ENCODE measurements around the gene HM13. TPM values are rescaled to one million over a fixed set of nuclear protein-coding genes. Genes with fewer than 3 reads are reported as not detected.

HM13 gene
- total and polyA plus RNA-seq, 9 of the 15 experiments (the other 6 are each of a cell fraction or from before 2014, with no cell fraction given), result 7.7 to 136 (median 74.5) TPM

DNA sequence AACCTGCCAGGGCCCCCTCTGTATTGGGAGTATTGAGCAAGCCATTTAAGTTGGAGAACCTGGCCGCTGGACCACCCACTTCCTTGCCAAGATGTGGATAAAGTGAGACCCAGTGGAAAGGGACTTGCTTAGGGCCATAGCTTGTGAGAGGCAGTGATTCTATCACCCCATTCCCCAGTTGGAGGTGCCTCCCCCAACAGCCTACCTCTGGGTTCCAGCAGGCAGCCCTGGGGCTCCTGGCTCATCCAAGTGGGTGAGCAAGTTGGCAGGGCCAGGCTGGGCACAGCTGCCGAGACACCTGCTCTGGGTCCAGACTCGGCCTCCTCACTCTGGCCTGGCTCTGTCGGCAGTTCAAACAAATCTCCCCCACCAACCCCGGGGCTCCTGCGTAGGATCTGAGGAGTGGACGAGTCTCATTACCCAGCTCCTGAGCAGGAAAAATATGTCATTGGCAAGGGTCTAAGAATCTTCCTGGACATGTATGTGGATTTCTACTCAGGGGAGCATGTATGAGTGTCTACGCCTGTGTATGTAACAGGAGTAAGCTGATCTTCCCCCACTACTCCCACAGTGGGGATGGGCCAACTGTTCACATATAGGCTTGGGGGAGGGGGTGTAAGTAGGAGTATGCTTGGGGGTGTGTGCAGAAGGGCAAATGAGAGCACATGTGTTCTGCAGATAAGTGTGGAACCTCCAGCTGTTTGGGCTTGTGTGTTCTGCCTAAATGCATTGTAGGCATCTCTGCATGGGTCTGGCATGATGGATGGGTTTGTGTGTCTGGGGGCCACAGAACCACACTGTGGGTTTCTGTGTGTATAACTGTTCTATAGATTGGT is 92.8 kb downstream of the HM13 start (continued):
- TF ChIP-seq FOXO4 (CRISPR knock-in tag; IDR thresholded peaks at IDR 0.05), result no peak
- TF ChIP-seq NBN (IDR thresholded peaks at IDR 0.05; ENCODE audit: low read depth), result peak; percentile 64
- no peak for TF ChIP-seq ZNF699 (CRISPR knock-in tag; IDR thresholded peaks at IDR 0.05; ENCODE audit: insufficient replicate concordance)
- no peak for TF ChIP-seq ZNF589 (CRISPR knock-in tag; IDR thresholded peaks at IDR 0.05; ENCODE audit: low read depth)
- TF ChIP-seq, protein P1, sequence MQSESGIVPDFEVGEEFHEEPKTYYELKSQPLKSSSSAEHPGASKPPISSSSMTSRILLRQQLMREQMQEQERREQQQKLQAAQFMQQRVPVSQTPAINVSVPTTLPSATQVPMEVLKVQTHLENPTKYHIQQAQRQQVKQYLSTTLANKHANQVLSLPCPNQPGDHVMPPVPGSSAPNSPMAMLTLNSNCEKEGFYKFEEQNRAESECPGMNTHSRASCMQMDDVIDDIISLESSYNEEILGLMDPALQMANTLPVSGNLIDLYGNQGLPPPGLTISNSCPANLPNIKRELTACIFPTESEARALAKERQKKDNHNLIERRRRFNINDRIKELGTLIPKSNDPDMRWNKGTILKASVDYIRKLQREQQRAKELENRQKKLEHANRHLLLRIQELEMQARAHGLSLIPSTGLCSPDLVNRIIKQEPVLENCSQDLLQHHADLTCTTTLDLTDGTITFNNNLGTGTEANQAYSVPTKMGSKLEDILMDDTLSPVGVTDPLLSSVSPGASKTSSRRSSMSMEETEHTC (IDR thresholded peaks at IDR 0.05), result no peak
- TF ChIP-seq, protein P2, sequence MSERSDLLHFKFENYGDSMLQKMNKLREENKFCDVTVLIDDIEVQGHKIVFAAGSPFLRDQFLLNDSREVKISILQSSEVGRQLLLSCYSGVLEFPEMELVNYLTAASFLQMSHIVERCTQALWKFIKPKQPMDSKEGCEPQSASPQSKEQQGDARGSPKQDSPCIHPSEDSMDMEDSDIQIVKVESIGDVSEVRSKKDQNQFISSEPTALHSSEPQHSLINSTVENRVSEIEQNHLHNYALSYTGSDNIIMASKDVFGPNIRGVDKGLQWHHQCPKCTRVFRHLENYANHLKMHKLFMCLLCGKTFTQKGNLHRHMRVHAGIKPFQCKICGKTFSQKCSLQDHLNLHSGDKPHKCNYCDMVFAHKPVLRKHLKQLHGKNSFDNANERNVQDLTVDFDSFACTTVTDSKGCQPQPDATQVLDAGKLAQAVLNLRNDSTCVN (CRISPR knock-in tag; IDR thresholded peaks at IDR 0.05), result peak; percentile 89
- no peak for TF ChIP-seq PTRF (tag; IDR thresholded peaks at IDR 0.05)
- TF ChIP-seq E2F1 (CRISPR knock-in tag; IDR thresholded peaks at IDR 0.05), result no peak
- peak; percentile 52; the same call in 1 of the 2 replicates for TF ChIP-seq GATAD2A (IDR thresholded peaks at IDR 0.05)
- TF ChIP-seq CREB3 (tag; conservative IDR thresholded peaks at IDR 0.05; ENCODE audit: low read depth), result no peak
- TF ChIP-seq TRIM28 (IDR thresholded peaks at IDR 0.05), result peak; percentile 24; the same call in 1 of the 2 replicates
- TF ChIP-seq, protein P3, sequence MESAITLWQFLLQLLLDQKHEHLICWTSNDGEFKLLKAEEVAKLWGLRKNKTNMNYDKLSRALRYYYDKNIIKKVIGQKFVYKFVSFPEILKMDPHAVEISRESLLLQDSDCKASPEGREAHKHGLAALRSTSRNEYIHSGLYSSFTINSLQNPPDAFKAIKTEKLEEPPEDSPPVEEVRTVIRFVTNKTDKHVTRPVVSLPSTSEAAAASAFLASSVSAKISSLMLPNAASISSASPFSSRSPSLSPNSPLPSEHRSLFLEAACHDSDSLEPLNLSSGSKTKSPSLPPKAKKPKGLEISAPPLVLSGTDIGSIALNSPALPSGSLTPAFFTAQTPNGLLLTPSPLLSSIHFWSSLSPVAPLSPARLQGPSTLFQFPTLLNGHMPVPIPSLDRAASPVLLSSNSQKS (CRISPR knock-in tag; IDR thresholded peaks at IDR 0.05), result no peak
- TF ChIP-seq U2AF1 (optimal IDR thresholded peaks at IDR 0.05; ENCODE audit: low read depth, low read length), result no peak
- TF ChIP-seq DMBX1 (CRISPR knock-in tag; IDR thresholded peaks at IDR 0.05; ENCODE audit: borderline replicate concordance), result no peak
- no peak for TF ChIP-seq MAFF (IDR thresholded peaks at IDR 0.05; ENCODE audit: low read length)
- no peak for TF ChIP-seq NFE2L1 (tag; IDR thresholded peaks at IDR 0.05; ENCODE audit: borderline replicate concordance, low read depth)
- TF ChIP-seq CTBP1 (IDR thresholded peaks at IDR 0.05; ENCODE audit: borderline replicate concordance), result peak; percentile 57; the same call in 1 of the 2 replicates
- peak; percentile 99 for TF ChIP-seq DACH1 (IDR thresholded peaks at IDR 0.05; ENCODE audit: partially characterized antibody)
